Dendritic cell treated with granulocyte-macrophage colony-stimulating factor and Interleukin-4, amounts not matched to agents 40 ng/mL and 50 ng/mL, for 4 days (primary cell): ENCODE results near the gene ASB7.

Experiments used
- H3K27ac Mint-ChIP-seq: one replicate; pipeline ENCODE4 v1.8.0; 2022; ENCODE audit warnings: mild to moderate bottlenecking, mixed read lengths
- H3K27me3 Mint-ChIP-seq: one replicate; pipeline ENCODE4 v1.8.0; 2022; ENCODE audit warnings: mild to moderate bottlenecking, mixed read lengths
- H3K36me3 Mint-ChIP-seq: one replicate; pipeline ENCODE4 v1.8.0; 2022; ENCODE audit warnings: low read depth, mixed read lengths
- H3K4me1 Mint-ChIP-seq: one replicate; pipeline ENCODE4 v1.8.0; 2022; ENCODE audit warnings: low read depth, mixed read lengths
- H3K4me3 Mint-ChIP-seq: one replicate; pipeline ENCODE4 v1.8.0; 2022; ENCODE audit warnings: mild to moderate bottlenecking, moderate library complexity, mixed read lengths
- H3K9me3 Mint-ChIP-seq: one replicate; pipeline ENCODE4 v1.8.0; 2022; ENCODE audit warnings: mixed read lengths
- intact Hi-C: fragments of 100-400 bp; cut with micrococcal nuclease; formaldehyde crosslinking; loops from one replicate; pipeline ENCODE4 v1.15.0; 2022

The ASB7 gene

DNA sequence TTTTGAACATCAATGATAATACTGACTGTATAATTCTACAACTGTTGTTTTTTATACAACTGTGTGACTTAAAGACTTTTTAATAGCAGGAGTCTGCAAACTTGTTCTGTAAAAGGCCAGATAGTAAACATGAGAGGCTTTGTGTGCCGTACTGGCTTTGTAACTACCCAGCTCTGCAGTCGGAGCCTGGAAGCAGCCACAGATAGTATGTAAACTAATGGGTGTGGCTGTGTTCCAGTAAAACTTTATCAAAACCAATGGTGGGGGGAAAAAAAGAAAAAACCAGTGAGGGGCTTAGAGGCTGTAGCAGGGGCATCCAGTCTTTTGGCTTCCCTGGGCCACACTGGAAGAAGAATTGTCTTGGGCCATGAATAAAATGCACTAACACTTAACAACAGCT lies 11.9 kb downstream of the ASB7 start:
- Mint-ChIP-seq H3K36me3 (peaks cover 82% of the 10 kb centered on the region), H3K9me3 (no peaks in the 10 kb centered on the region), H3K4me1 (peaks cover 9% of the 10 kb centered on the region), H3K27ac (no peak overlapping the region), H3K4me3 (no peak overlapping the region), H3K27me3 (no peaks in the 10 kb centered on the region)
- intact Hi-C loops: no loop called here

DNA sequence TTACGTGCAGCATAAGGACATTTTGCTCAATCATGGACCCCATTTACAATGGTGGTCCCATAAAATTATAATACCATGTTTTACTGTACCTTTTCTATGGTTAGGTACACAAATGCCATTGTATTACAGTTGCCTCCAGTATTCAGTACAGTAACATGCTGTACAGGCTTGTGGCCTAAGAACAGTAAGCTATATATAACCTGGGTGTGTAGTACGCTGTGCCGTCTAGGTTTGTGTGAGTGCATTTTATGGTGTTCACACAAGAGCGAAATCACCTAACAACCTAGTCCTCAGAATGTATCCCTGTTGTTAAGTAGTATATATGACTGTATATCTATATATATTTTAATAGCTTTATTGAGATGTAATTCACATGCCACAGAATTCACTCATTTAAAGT lies 12.5 kb downstream of the ASB7 start:
- intact Hi-C loops: no loop called here
- no peaks in the 10 kb centered on the region for H3K27me3 Mint-ChIP-seq
- no peaks in the 10 kb centered on the region for H3K9me3 Mint-ChIP-seq
- peaks cover 82% of the 10 kb centered on the region for H3K36me3 Mint-ChIP-seq
- H3K27ac Mint-ChIP-seq: no peak overlapping the region
- no peak overlapping the region for H3K4me3 Mint-ChIP-seq
- peaks cover 9% of the 10 kb centered on the region for H3K4me1 Mint-ChIP-seq

DNA sequence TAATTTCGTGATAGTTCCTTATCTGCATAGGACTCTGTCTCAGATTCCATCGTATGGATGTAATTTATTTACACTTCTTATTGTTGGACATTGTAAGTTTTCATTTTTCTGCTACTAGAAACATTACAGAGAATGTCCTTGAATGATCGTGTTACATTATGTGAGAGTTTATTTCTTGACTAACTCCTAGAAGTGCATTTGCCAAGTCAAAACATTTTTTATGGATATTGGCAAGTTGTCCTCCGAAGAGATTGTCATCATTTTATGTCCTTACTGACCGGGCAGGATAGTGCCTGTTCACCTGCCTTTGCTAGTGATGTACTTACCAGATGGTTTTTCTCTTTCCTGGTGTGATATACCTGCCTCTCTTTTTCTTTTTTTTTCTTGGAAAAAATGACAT lies 13.4 kb downstream of the ASB7 start:
- peaks cover 83% of the 10 kb centered on the region for H3K36me3 Mint-ChIP-seq
- intact Hi-C loops: no loop called here
- H3K27me3 Mint-ChIP-seq: no peaks in the 10 kb centered on the region
- H3K4me1 Mint-ChIP-seq: peaks cover 9% of the 10 kb centered on the region
- H3K27ac Mint-ChIP-seq: no peak overlapping the region
- no peaks in the 10 kb centered on the region for H3K9me3 Mint-ChIP-seq
- H3K4me3 Mint-ChIP-seq: no peak overlapping the region

- Mint-ChIP-seq H3K9me3 (no peaks in the 10 kb centered on the region), H3K27ac (no peak overlapping the region), H3K4me3 (no peak overlapping the region), H3K27me3 (no peaks in the 10 kb centered on the region), H3K4me1 (peaks cover 12% of the 10 kb centered on the region), H3K36me3 (peaks cover 80% of the 10 kb centered on the region)
- intact Hi-C loops: no loop called here
Observed at GRCh38 chr15:100616700-100617099, 14.3 kb downstream of the ASB7 start.

DNA sequence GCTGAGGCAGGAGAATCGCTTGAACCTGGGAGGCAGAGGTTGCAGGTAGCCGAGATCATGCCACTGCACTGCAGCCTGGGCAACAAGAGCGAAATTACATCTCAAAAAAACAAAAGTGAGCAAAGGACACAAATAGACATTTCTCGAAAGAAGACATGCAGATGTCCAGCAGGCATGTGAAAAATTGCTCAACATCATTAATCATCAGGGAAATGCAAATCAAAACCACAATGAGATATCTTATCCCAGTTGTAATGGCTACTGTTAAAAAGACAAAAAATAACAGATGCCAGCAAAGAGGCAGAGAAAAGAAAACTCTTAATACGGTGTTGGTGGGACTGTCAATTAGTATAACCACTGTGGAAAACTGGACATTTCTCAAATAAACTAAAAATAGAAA lies 20.9 kb downstream of the ASB7 start:
- Mint-ChIP-seq H3K9me3 (no peaks in the 10 kb centered on the region), H3K27me3 (no peaks in the 10 kb centered on the region), H3K36me3 (peaks cover 36% of the 10 kb centered on the region), H3K27ac (no peak overlapping the region), H3K4me3 (no peak overlapping the region), H3K4me1 (peaks cover 15% of the 10 kb centered on the region)
- intact Hi-C loops: loop anchor here (5.0 kb wide), 1 partner anchor 369 kb away; no protein-coding TSS in a partner anchor

DNA sequence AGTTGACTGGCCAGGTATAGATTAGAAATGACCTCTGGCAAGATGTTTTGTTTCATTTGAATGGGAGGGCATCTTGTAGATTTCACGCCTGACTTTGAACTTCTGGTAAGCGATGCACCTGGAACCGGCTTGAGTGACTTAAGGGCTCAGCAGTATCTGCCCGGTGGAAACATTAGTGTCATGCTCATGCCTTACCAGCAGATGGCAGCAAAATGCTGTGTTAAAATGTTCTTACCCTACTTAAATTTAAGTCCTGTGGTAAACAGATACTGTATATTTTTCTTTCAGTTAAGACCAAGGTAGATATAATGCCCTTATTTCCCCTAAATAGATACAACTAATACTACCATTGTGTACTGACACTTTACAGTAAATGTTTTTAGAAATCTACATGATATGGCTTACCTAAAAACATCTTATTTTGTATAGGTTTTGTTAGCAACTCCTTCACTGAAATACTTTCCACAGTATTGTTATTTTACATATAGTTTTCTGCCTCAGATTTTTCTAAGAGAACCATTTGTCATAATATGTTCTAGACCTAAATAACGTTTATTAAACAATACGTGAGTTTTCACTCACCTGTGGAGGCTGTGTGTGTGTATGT lies 25.5 kb downstream of the ASB7 start:
- Mint-ChIP-seq H3K27me3 (no peaks in the 10 kb centered on the region), H3K27ac (no peak overlapping the region), H3K9me3 (no peaks in the 10 kb centered on the region), H3K4me3 (no peak overlapping the region), H3K4me1 (peaks cover 4% of the 10 kb centered on the region), H3K36me3 (peaks cover 49% of the 10 kb centered on the region)
- intact Hi-C loops: loop anchor here (1.0 to 2.0 kb wide), 2 partner anchors 245 to 381 kb away; no protein-coding TSS in a partner anchor

GRCh38 chr15:100628746-100629145 lies 26.4 kb downstream of the ASB7 start:
- intact Hi-C loops: loop anchor here (1.0 to 2.0 kb wide), 2 partner anchors 245 to 380 kb away; no protein-coding TSS in a partner anchor
- H3K4me1 Mint-ChIP-seq: peaks cover 11% of the 10 kb centered on the region
- peaks cover 57% of the 10 kb centered on the region for H3K36me3 Mint-ChIP-seq

DNA sequence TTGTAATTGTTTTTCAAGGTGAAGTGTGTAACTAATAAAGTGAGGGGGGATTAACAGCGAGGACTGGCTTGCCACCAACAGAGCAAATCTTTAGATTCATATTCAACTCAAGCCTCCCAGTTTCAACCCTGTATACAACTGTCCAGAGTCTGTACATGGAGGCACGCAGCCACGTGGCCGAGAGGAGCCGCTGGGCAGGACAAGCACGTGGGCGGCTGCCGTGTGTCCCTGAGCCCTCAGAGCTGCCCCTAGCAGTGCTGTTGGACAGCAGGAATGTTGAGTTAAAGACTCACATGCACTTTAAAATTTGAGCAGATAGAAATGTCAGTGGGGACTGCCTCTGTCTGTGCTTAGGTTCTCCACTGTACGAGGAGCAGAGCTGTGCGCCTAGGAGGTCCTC lies 29.4 kb downstream of the ASB7 start:
- no peak overlapping the region for H3K27ac Mint-ChIP-seq
- no peaks in the 10 kb centered on the region for H3K27me3 Mint-ChIP-seq
- no peaks in the 10 kb centered on the region for H3K9me3 Mint-ChIP-seq
- intact Hi-C loops: no loop called here
- H3K4me1 Mint-ChIP-seq: peaks cover 11% of the 10 kb centered on the region
- H3K4me3 Mint-ChIP-seq: no peak overlapping the region
- H3K36me3 Mint-ChIP-seq: peaks cover 75% of the 10 kb centered on the region

More at GRCh38 chr15:100628746-100629145, 26.4 kb downstream of the ASB7 start:
- Mint-ChIP-seq H3K9me3 (no peaks in the 10 kb centered on the region), H3K4me3 (no peak overlapping the region), H3K27me3 (no peaks in the 10 kb centered on the region), H3K27ac (no peak overlapping the region)

DNA sequence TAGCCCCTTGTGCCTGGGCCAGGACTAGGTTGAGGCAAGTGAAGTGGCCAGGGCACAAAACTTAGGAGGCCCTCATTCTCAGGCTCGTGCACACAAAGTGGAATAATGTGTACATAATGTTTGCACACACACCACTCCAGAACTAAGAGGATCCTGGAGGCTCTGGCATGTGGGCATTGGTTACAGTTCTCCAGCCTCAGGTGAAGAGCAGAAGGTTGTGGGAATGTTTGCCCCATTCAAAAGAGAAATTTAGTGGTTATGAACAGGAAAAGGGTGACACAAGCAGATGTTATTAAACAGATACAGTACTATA lies 31.3 kb downstream of the ASB7 start:
- no peaks in the 10 kb centered on the region for H3K9me3 Mint-ChIP-seq
- H3K27ac Mint-ChIP-seq: no peak overlapping the region

DNA sequence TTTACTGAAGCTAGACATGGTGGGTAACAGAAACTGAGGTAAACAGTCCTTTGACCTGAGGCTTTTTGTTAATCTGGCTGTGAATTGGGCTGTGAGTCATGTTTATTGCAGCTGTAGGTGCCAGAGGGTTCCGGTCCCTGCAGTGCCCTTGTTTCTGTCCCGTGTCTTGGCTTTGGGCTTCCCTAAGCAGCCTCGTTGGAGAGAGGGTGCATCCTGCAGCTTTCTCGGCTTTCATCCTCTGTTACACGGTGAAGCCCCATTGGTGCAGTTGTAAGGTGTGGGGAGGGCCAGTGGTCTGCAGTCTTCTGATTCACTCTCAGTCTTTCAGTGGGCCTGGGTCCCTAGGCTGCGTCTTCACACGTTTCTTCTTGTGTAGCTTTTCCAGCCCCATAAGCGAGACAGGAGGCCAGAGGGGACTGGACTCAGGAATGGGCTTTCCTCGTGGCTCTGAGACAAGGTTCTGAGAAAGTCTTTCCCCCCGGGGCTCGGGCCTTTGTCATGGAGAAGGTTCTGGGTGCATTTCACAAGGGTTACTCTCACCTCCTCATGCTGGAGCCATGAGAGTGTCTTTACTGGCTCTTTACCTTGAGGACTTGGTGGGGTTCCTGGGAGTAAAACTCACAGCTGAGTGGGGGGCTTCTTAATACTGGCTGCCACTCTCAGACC lies 33.1 kb downstream of the ASB7 start:
- H3K9me3 Mint-ChIP-seq: no peaks in the 10 kb centered on the region
- intact Hi-C loops: no loop called here
- no peaks in the 10 kb centered on the region for H3K27me3 Mint-ChIP-seq
- H3K27ac Mint-ChIP-seq: no peak overlapping the region
- H3K36me3 Mint-ChIP-seq: peaks cover 50% of the 10 kb centered on the region
- peaks cover 11% of the 10 kb centered on the region for H3K4me1 Mint-ChIP-seq
- H3K4me3 Mint-ChIP-seq: no peak overlapping the region

More for the DNA sequence above, 31.3 kb downstream of the ASB7 start:
- peaks cover 11% of the 10 kb centered on the region for H3K4me1 Mint-ChIP-seq
- peaks cover 69% of the 10 kb centered on the region for H3K36me3 Mint-ChIP-seq
- no peak overlapping the region for H3K4me3 Mint-ChIP-seq
- no peaks in the 10 kb centered on the region for H3K27me3 Mint-ChIP-seq
- intact Hi-C loops: no loop called here

GRCh38 chr15:100638177-100638730 lies 35.9 kb downstream of the ASB7 start:
- intact Hi-C loops: no loop called here
- H3K4me1 Mint-ChIP-seq: peaks cover 22% of the 10 kb centered on the region
- no peak overlapping the region for H3K27ac Mint-ChIP-seq
- H3K9me3 Mint-ChIP-seq: no peaks in the 10 kb centered on the region
- H3K36me3 Mint-ChIP-seq: peaks cover 23% of the 10 kb centered on the region
- H3K27me3 Mint-ChIP-seq: no peaks in the 10 kb centered on the region
- no peak overlapping the region for H3K4me3 Mint-ChIP-seq

DNA sequence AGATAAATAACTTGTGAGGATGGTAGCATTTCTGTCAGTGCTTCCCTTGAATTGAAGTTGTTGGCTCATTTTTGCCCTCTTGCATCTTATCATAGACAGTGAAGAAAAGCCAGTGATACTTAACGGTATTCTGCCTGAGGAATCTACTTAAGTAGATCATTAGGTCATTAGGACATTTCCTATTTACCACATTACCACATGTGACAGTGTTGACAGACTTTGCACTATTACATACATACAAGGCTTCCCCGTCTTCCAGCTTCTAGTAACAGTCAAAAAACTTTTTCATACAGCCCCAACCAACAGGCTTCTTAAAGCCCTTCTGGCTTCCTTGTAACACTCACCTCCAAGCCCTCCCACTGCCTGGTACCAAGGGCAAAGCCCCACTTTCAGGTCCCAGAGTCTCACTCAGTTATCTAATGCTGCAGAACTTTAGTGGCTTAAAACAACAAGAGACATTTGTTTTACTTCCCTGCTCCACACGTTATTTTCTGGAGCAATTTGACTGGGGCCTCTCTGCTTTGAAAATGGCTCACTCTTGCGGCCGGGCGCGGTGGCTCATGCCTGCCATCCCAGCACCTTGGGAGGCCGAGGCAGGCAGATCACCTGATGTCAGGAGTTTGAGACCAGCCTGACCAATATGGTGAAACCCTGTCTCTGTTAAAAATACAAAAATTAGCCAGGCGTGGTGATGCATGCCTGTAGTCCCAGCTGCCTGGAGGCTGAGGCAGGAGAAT lies 40.0 kb downstream of the ASB7 start:
- intact Hi-C loops: loop anchor here (10.0 kb wide), 1 partner anchor 252 kb away; no protein-coding TSS in a partner anchor
- Mint-ChIP-seq H3K9me3 (no peaks in the 10 kb centered on the region), H3K36me3 (no peaks in the 10 kb centered on the region), H3K4me1 (peaks cover 18% of the 10 kb centered on the region), H3K27me3 (no peaks in the 10 kb centered on the region), H3K4me3 (no peak overlapping the region), H3K27ac (no peak overlapping the region)

GRCh38 chr15:100642950-100643338 lies 40.6 kb downstream of the ASB7 start:
- H3K9me3 Mint-ChIP-seq: no peaks in the 10 kb centered on the region
- no peak overlapping the region for H3K27ac Mint-ChIP-seq
- intact Hi-C loops: loop anchor here (10.0 kb wide), 1 partner anchor 252 kb away; no protein-coding TSS in a partner anchor
- peaks cover 18% of the 10 kb centered on the region for H3K4me1 Mint-ChIP-seq
- H3K4me3 Mint-ChIP-seq: no peak overlapping the region
- no peaks in the 10 kb centered on the region for H3K36me3 Mint-ChIP-seq
- no peaks in the 10 kb centered on the region for H3K27me3 Mint-ChIP-seq

DNA sequence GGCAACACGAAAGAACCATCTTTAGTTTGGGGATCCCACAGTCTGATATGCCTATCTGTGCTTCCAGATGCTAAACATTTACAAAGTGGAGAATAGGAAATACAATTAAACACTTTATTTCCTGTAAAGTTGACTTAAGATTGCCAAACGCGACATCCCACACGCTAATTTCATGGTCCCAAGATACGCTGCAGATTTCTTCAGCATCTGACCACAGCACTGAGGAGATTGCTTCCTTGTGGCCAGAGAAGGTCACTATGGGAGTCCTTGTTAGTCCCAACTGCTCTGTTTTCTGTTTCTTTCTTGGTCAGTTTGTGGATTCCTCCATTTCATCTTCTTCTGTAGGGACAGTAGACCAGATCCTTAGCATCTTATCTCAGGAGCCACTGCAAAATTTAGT lies 43.3 kb downstream of the ASB7 start:
- Mint-ChIP-seq H3K4me1 (peaks cover 18% of the 10 kb centered on the region), H3K27me3 (no peaks in the 10 kb centered on the region), H3K36me3 (peaks cover 22% of the 10 kb centered on the region), H3K27ac (no peak overlapping the region), H3K9me3 (no peaks in the 10 kb centered on the region), H3K4me3 (no peak overlapping the region)
- intact Hi-C loops: loop anchor here (10.0 kb wide), 1 partner anchor 249 kb away; no protein-coding TSS in a partner anchor
